Activated naive CD8-positive, alpha-beta T cell treated with anti-CD3 and anti-CD28 coated beads, Interleukin-2, amount 50 U/mL, for 24 hours (primary cell): ENCODE data around the gene ANKRD63.
A peak's percentile ranks its signal among the peaks of the same experiment; 100 is the strongest.

Source experiments
- ATAC-seq: fragments of 150-1000 bp; cut with Tn5 transposase; one replicate; pipeline ENCODE4 v1.10.0; 2021
- DNase-seq: peaks from one replicate; pipeline ENCODE4 v3.0.0; 2021
- H3K27ac Mint-ChIP-seq: one replicate; pipeline ENCODE4 v1.8.0; 2021; ENCODE audit warnings: mild to moderate bottlenecking, mixed read lengths
- H3K27me3 Mint-ChIP-seq: one replicate; pipeline ENCODE4 v1.8.0; 2021; ENCODE audit warnings: mixed read lengths
- H3K36me3 Mint-ChIP-seq: one replicate; pipeline ENCODE4 v1.8.0; 2021; ENCODE audit warnings: low read depth, mixed read lengths
- H3K4me1 Mint-ChIP-seq: one replicate; pipeline ENCODE4 v1.8.0; 2021; ENCODE audit warnings: mixed read lengths
- H3K4me3 Mint-ChIP-seq: one replicate; pipeline ENCODE4 v1.8.0; 2021; ENCODE audit warnings: mild to moderate bottlenecking, moderate library complexity, mixed read lengths
- H3K9me3 Mint-ChIP-seq: one replicate; pipeline ENCODE4 v1.8.0; 2021; ENCODE audit warnings: mixed read lengths

Gene ANKRD63

GRCh38 chr15:40306908-40307307 lies 24.0 kb upstream of the ANKRD63 start:
- Mint-ChIP-seq H3K27me3 (no peaks in the 10 kb centered on the region), H3K27ac (peak overlapping the region; percentile 62), H3K4me3 (peak overlapping the region; percentile 91), H3K9me3 (no peaks in the 10 kb centered on the region), H3K4me1 (peaks cover 28% of the 10 kb centered on the region), H3K36me3 (no peaks in the 10 kb centered on the region)
- no peak for ATAC-seq
- peak; percentile 23 for DNase-seq

DNA sequence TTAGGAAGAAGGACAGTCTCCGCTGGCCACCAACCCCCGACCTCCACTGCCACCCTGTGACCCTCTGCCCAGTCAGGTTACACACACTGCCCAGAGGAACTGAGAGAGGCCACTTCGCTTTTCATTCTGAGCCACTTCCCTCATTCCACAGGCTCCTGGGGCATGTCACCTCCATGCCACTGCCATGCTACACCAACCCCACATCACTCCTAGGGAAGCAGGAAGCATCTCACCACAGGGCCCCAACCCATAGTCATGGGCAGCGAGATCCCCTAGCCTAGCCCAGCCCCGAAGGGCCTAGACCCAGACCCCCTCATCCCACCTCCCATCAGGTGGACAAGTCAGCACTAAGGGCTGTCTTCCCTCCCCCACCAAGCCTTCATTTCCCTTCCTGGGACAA lies 23.5 kb upstream of the ANKRD63 start:
- ATAC-seq (no peak), DNase-seq (no peak)
- Mint-ChIP-seq H3K27me3 (no peaks in the 10 kb centered on the region), H3K36me3 (peaks cover 3% of the 10 kb centered on the region), H3K4me1 (peaks cover 28% of the 10 kb centered on the region), H3K9me3 (no peaks in the 10 kb centered on the region), H3K27ac (peak overlapping the region; percentile 62), H3K4me3 (peak overlapping the region; percentile 91)

DNA sequence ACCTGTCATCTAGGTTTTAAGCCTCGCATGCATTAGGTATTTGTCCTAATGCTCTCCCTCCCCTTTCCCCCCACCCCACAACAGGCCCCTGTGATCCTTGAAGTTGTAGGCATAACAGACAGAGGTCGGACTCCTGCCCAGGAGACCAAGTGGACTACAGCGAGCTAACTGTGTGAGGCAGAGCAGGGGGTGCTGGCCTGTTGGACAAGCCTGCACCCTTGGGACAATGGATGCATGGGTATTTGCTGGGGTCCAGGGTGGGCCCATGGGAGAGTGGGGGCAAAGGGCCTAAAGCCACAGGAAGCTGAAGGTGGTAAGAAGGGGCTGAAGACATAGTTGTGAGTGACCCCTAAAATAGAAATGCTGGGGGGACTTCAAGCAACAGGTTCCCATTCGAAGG lies 22.4 kb upstream of the ANKRD63 start:
- no peaks in the 10 kb centered on the region for H3K27me3 Mint-ChIP-seq
- H3K4me3 Mint-ChIP-seq, result no peak overlapping the region
- no peaks in the 10 kb centered on the region for H3K9me3 Mint-ChIP-seq
- H3K27ac Mint-ChIP-seq, result no peak overlapping the region
- ATAC-seq (no peak), DNase-seq (no peak)
- H3K36me3 Mint-ChIP-seq, result peaks cover 11% of the 10 kb centered on the region
- peaks cover 28% of the 10 kb centered on the region for H3K4me1 Mint-ChIP-seq

DNA sequence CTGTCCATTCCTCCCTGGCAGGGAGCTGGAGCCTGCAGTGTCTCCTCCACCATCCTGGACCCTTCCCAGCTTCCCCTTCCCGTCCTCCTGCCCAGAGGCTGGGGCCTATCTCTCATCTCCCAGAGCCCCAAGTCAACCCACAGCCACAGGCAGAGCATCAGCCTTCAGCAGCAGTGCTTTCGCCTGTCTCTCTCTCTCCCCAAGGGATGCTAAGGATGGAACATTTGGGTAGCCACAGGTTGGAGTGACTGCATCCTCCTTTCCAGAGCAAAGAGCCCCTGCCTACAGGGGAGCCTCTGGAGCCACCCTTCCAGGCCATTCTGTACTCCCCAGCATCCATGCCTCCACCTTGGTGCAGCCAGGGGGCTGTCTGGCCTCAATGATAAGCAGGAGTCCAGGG lies 20.7 kb upstream of the ANKRD63 start:
- H3K27me3 Mint-ChIP-seq, result no peaks in the 10 kb centered on the region
- H3K4me1 Mint-ChIP-seq, result peaks cover 14% of the 10 kb centered on the region
- H3K4me3 Mint-ChIP-seq, result no peak overlapping the region
- H3K36me3 Mint-ChIP-seq, result peaks cover 21% of the 10 kb centered on the region
- H3K27ac Mint-ChIP-seq, result no peak overlapping the region
- H3K9me3 Mint-ChIP-seq, result no peaks in the 10 kb centered on the region
- no peak for ATAC-seq
- DNase-seq, result no peak

DNA sequence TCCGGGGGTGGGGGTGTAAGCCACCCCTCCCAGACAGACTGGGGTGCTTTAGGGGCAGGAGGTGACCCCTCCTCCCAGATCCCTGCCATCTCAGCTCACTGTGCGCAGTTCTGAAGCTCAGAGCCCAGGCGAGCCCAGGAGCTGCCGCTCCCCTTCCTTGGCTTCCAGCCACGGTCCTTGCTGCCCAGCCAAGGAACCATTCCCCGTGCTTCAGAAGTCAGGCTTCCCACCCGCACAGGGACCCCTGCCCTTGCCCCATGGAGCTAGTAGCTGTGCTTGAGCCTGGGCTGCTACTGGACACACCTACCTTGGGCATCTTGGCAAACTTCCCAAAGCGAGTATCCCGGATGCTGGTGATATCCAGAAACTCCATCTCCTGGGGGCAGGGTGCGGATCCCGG lies 20.1 kb upstream of the ANKRD63 start:
- peaks cover 12% of the 10 kb centered on the region for H3K4me1 Mint-ChIP-seq
- H3K27me3 Mint-ChIP-seq, result no peaks in the 10 kb centered on the region
- ATAC-seq (no peak), DNase-seq (no peak)
- H3K36me3 Mint-ChIP-seq, result peaks cover 21% of the 10 kb centered on the region
- H3K27ac Mint-ChIP-seq, result no peak overlapping the region
- H3K9me3 Mint-ChIP-seq, result no peaks in the 10 kb centered on the region
- H3K4me3 Mint-ChIP-seq, result no peak overlapping the region

- Mint-ChIP-seq H3K4me3 (no peak overlapping the region), H3K27me3 (no peaks in the 10 kb centered on the region), H3K9me3 (no peaks in the 10 kb centered on the region), H3K27ac (no peak overlapping the region), H3K4me1 (peaks cover 12% of the 10 kb centered on the region), H3K36me3 (peaks cover 21% of the 10 kb centered on the region)
- DNase-seq, result no peak
- no peak for ATAC-seq
Measured at GRCh38 chr15:40302288-40302886, 19.5 kb upstream of the ANKRD63 start.

DNA sequence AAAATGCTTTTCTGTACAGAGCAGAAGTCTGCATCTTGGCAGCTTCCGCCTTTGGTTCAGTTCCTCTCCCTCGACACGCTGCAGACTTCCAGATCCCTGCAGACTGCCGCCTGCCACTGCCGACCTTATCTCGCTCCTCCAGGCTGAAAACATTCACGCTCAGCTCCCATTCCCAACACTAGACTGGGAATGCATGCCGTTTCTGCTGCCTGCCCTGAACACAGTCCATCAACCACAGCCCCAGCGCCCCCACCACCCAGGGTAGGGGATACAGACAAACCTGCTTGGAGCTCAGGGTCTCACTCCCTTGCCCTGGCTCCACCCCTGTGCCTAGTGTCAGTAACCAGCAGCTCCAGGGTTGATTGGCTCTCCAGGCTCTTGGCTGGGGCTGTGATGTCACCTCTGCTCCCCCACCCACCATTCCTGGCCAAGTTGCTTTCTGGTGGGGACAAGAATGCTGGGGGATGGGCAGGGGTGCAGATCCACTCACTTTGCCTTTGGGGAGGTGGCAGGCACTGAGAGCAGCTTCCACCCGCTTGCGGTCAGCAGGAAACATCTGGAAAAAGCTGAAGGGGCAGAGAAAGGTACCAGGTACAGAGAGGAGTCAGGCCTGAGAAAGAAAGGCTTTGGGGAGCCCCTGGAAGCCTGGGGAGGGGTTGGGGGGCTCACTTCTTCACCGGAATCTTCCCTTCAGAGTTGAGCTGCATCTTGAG lies 18.8 kb upstream of the ANKRD63 start:
- Mint-ChIP-seq H3K4me1 (peaks cover 10% of the 10 kb centered on the region), H3K9me3 (no peaks in the 10 kb centered on the region), H3K4me3 (no peak overlapping the region), H3K27ac (no peak overlapping the region), H3K27me3 (no peaks in the 10 kb centered on the region), H3K36me3 (peaks cover 21% of the 10 kb centered on the region)
- DNase-seq, result no peak
- no peak for ATAC-seq

- H3K4me3 Mint-ChIP-seq, result no peak overlapping the region
- DNase-seq (no peak), ATAC-seq (no peak)
- H3K4me1 Mint-ChIP-seq, result peaks cover 2% of the 10 kb centered on the region
- no peaks in the 10 kb centered on the region for H3K9me3 Mint-ChIP-seq
- H3K27me3 Mint-ChIP-seq, result no peaks in the 10 kb centered on the region
- no peak overlapping the region for H3K27ac Mint-ChIP-seq
- H3K36me3 Mint-ChIP-seq, result peaks cover 21% of the 10 kb centered on the region
Measured at GRCh38 chr15:40300771-40301170, 17.9 kb upstream of the ANKRD63 start.

DNA sequence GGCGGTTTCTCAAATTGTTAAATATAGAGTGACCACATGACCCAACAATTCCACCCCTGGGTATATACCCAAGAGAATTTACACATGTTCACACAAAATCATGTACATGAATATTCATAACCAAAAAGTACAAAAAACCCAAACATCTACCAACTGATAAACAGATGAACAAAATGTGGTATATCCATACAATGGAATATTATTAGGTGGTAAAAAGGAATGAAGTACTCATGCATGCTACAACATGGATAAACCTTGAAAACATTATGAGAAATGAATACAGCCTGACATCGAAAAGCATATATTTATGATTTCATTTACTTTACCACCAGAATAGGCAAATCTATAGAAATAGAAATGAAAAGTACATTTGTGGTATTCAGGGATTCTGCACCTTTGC lies 17.5 kb upstream of the ANKRD63 start:
- Mint-ChIP-seq H3K36me3 (peaks cover 23% of the 10 kb centered on the region), H3K9me3 (no peaks in the 10 kb centered on the region)

GRCh38 chr15:40298216-40298935 lies 15.5 kb upstream of the ANKRD63 start:
- ATAC-seq, result no peak
- Mint-ChIP-seq H3K27me3 (no peaks in the 10 kb centered on the region), H3K9me3 (no peaks in the 10 kb centered on the region), H3K27ac (no peak overlapping the region), H3K36me3 (peaks cover 23% of the 10 kb centered on the region), H3K4me1 (no peaks in the 10 kb centered on the region), H3K4me3 (no peak overlapping the region)
- no peak for DNase-seq

More for the DNA sequence above, 17.5 kb upstream of the ANKRD63 start:
- DNase-seq (no peak), ATAC-seq (no peak)
- Mint-ChIP-seq H3K27me3 (no peaks in the 10 kb centered on the region), H3K4me3 (no peak overlapping the region), H3K27ac (no peak overlapping the region), H3K4me1 (peaks cover 2% of the 10 kb centered on the region)

- peaks cover 23% of the 10 kb centered on the region for H3K36me3 Mint-ChIP-seq
- H3K9me3 Mint-ChIP-seq, result no peaks in the 10 kb centered on the region
- H3K4me1 Mint-ChIP-seq, result no peaks in the 10 kb centered on the region
- no peak overlapping the region for H3K4me3 Mint-ChIP-seq
- no peak overlapping the region for H3K27ac Mint-ChIP-seq
- H3K27me3 Mint-ChIP-seq, result no peaks in the 10 kb centered on the region
- DNase-seq (no peak), ATAC-seq (no peak)
Measured at GRCh38 chr15:40297356-40297755, 14.5 kb upstream of the ANKRD63 start.

GRCh38 chr15:40296561-40297230 lies 13.8 kb upstream of the ANKRD63 start:
- no peaks in the 10 kb centered on the region for H3K27me3 Mint-ChIP-seq
- H3K4me3 Mint-ChIP-seq, result no peak overlapping the region
- no peaks in the 10 kb centered on the region for H3K4me1 Mint-ChIP-seq
- no peak for ATAC-seq
- peaks cover 23% of the 10 kb centered on the region for H3K36me3 Mint-ChIP-seq
- no peak overlapping the region for H3K27ac Mint-ChIP-seq
- no peaks in the 10 kb centered on the region for H3K9me3 Mint-ChIP-seq
- no peak for DNase-seq

GRCh38 chr15:40295877-40296560 lies 13.2 kb upstream of the ANKRD63 start:
- Mint-ChIP-seq H3K27ac (no peak overlapping the region), H3K4me1 (no peaks in the 10 kb centered on the region), H3K9me3 (no peaks in the 10 kb centered on the region), H3K4me3 (no peak overlapping the region), H3K36me3 (peaks cover 19% of the 10 kb centered on the region), H3K27me3 (no peaks in the 10 kb centered on the region)
- DNase-seq (no peak), ATAC-seq (no peak)

- H3K4me3 Mint-ChIP-seq, result no peak overlapping the region
- H3K9me3 Mint-ChIP-seq, result no peaks in the 10 kb centered on the region
- DNase-seq (no peak), ATAC-seq (no peak)
- H3K36me3 Mint-ChIP-seq, result peaks cover 12% of the 10 kb centered on the region
- no peak overlapping the region for H3K27ac Mint-ChIP-seq
- no peaks in the 10 kb centered on the region for H3K4me1 Mint-ChIP-seq
- H3K27me3 Mint-ChIP-seq, result no peaks in the 10 kb centered on the region
Measured at GRCh38 chr15:40295297-40295696, 12.4 kb upstream of the ANKRD63 start.
